MCF 10A (cell line): ENCODE results near the gene RAX2. TPM values are rescaled to one million over a fixed set of nuclear protein-coding genes. Genes with fewer than 3 reads are reported as not detected.
A peak's percentile ranks its signal among the peaks of the same experiment; 100 is the strongest.

Experiments used
- BruUV-seq: library from RNA; stranded (reverse); fragments of 400-500 nt; replicated peaks from 2 replicates; lab custom pipeline; 2021; lab: Mats Ljungman, UMichigan
- CTCF ChIA-PET: fragments of 300-600 bp; sonication (Branson Sonifier 250); formaldehyde crosslinking; extraction: SDS; loops from one replicate; lab custom pipeline; 2021; ENCODE audit warnings: antibody characterized with exemption, inconsistent platforms; lab: Yijun Ruan, JAX
- POLR2A ChIA-PET: fragments of 300-600, 350-650 bp; sonication (Branson Sonifier 250); formaldehyde crosslinking; extraction: SDS; loops from one replicate; lab custom pipeline; 2020; ENCODE audit warnings: antibody characterized with exemption, inconsistent platforms; lab: Yijun Ruan, JAX
- DNase-seq: peaks from one replicate; pipeline ENCODE4 v3.0.0-alpha.2; 2018; ENCODE audit not compliant: unreplicated experiment
- H3K27ac Mint-ChIP-seq: one replicate; pipeline ENCODE4 v1.8.0; 2022; ENCODE audit warnings: mild to moderate bottlenecking, low read depth, mixed read lengths; ENCODE audit not compliant: unreplicated experiment
- H3K27me3 Mint-ChIP-seq: one replicate; pipeline ENCODE4 v1.8.0; 2022; ENCODE audit warnings: mixed read lengths; ENCODE audit not compliant: insufficient read depth, unreplicated experiment
- H3K36me3 Mint-ChIP-seq: one replicate; pipeline ENCODE4 v1.8.0; 2022; ENCODE audit warnings: mild to moderate bottlenecking, moderate library complexity, mixed read lengths; ENCODE audit not compliant: insufficient read depth, unreplicated experiment
- H3K4me1 Mint-ChIP-seq: one replicate; pipeline ENCODE4 v1.8.0; 2022; ENCODE audit warnings: mixed read lengths; ENCODE audit not compliant: insufficient read depth, unreplicated experiment
- H3K4me3 Mint-ChIP-seq: one replicate; pipeline ENCODE4 v1.8.0; 2022; ENCODE audit warnings: mild to moderate bottlenecking, moderate library complexity, mixed read lengths; ENCODE audit not compliant: unreplicated experiment
- H3K9me3 Mint-ChIP-seq: one replicate; pipeline ENCODE4 v1.8.0; 2022; ENCODE audit warnings: mixed read lengths; ENCODE audit not compliant: unreplicated experiment
- intact Hi-C: fragments of 100-400 bp; cut with micrococcal nuclease; formaldehyde crosslinking; loops from 2 replicates; pipeline ENCODE4 v1.14.1; 2022
- total RNA-seq: library from RNA; stranded (reverse); gene quantifications from 2 replicates; pipeline ENCODE4 v1.2.3, GENCODE V29; 2022
- TF ChIP-seq, protein P1 (sequence below): fragments of 200-600 bp; IDR thresholded peaks from one replicate; pipeline ENCODE4 v1.8.0; 2022; ENCODE audit warnings: antibody characterized with exemption, mild to moderate bottlenecking; ENCODE audit not compliant: unreplicated experiment

Gene RAX2
- total RNA-seq, 1 experiment from 2014 or later: not detected

DNA sequence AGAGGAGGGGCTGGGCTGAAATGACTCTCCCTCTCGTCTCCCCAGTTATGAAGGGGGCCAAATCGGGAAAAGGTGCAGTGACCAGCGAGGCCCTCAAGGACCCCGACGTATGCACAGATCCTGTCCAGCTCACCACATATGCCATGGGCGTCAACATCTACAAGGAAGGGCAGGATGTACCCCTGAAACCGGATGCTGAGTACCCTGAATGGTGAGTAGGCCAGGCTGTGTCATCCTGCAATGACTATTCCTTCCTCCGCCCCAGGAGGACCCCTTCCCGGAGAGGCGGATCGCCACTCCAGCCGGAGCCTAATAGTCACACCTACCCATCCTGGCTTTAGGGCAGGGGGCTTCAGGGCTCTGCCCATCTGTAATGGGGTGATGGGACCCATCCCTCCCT is 6.9 kb downstream of the RAX2 start:
- no TSS peak for BruUV-seq
- H3K27me3 Mint-ChIP-seq: no peaks in the 10 kb centered on the region
- no peak overlapping the region for H3K27ac Mint-ChIP-seq
- TF ChIP-seq, protein P1, sequence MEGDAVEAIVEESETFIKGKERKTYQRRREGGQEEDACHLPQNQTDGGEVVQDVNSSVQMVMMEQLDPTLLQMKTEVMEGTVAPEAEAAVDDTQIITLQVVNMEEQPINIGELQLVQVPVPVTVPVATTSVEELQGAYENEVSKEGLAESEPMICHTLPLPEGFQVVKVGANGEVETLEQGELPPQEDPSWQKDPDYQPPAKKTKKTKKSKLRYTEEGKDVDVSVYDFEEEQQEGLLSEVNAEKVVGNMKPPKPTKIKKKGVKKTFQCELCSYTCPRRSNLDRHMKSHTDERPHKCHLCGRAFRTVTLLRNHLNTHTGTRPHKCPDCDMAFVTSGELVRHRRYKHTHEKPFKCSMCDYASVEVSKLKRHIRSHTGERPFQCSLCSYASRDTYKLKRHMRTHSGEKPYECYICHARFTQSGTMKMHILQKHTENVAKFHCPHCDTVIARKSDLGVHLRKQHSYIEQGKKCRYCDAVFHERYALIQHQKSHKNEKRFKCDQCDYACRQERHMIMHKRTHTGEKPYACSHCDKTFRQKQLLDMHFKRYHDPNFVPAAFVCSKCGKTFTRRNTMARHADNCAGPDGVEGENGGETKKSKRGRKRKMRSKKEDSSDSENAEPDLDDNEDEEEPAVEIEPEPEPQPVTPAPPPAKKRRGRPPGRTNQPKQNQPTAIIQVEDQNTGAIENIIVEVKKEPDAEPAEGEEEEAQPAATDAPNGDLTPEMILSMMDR: no peak
- peaks cover 21% of the 10 kb centered on the region for H3K36me3 Mint-ChIP-seq
- DNase-seq: no peak
- intact Hi-C loops: loop anchor here (10.0 kb wide), 1 partner anchor 60 kb away; no protein-coding TSS in a partner anchor
- peaks cover 6% of the 10 kb centered on the region for H3K4me1 Mint-ChIP-seq
- ChIA-PET CTCF (no interaction called here), POLR2A (no interaction called here)
- no peaks in the 10 kb centered on the region for H3K9me3 Mint-ChIP-seq
- no peak overlapping the region for H3K4me3 Mint-ChIP-seq

DNA sequence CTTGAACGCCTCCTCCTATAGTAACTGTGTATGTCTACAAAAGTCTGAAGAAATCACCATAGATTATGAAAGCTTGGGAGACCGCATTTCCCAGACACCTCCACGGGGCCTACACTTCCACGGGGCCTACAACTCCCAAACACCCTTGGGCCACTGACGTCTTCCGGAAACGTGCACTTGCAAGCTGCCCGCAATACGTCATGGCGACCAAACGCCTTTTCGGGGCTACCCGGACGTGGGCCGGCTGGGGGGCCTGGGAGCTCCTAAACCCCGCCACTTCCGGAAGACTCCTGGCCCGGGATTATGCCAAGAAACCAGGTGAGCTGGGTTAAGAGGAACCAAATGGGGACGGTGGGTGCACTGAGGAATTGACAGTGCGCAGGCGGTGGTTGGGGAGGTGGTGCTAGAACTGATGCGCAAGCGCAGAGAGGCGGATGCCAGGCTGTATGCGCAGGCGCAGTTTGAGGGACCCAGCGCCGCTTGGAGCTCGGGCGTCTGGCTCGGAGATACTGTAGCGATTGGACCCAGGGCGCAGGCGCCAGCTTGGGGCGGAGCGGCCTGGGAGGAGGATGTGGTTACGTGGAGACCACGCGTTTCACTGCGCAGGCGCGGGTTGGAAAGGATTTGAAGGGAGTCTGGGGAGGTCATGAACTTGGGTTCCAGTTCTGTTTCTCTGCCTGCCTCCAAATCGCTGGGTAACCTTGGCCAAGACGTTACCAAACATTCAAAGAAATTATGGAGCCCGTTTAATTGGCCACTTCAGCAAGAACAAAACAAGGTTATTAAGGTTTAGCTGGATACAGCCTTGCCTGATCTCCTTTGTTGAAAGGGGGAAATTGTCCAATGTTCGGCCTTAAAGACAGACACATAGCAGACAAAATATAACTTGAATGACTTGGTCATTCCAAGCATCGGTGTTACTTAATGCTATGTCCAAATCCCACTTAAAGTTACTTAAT is 9.2 kb downstream of the RAX2 start, which contains the start of gene MRPL54:
Gene MRPL54 (plus strand): TSS at position 182 of the 959 bp plus-strand sequence. CDS start 19 bp downstream, at position 201.
- H3K4me1 Mint-ChIP-seq: peaks cover 6% of the 10 kb centered on the region
- ChIA-PET POLR2A (interaction anchor here (0.6 to 3.5 kb wide), 26 partner anchors 8 to 1287 kb away, joined by 3 to 33 read pairs (median 4); partner anchors contain the start of genes CHAF1A, DAPK3, EEF2 and GADD45B), CTCF (interaction anchor here (0.6 to 2.4 kb wide), 10 partner anchors 10 to 631 kb away, joined by 3 to 11 read pairs (median 4); no protein-coding TSS in a partner anchor)
- no peaks in the 10 kb centered on the region for H3K27me3 Mint-ChIP-seq
- peak within 1 kb of the TSS; percentile 98 for H3K27ac Mint-ChIP-seq
- peak within 1 kb of the TSS; percentile 92 for H3K4me3 Mint-ChIP-seq
- peak; percentile 100 for DNase-seq
- no peaks in the 10 kb centered on the region for H3K9me3 Mint-ChIP-seq
- TSS peak; percentile 92 for BruUV-seq
- TF ChIP-seq, protein P1: no peak
- H3K36me3 Mint-ChIP-seq: peaks cover 31% of the 10 kb centered on the region
- intact Hi-C loops: loop anchor here (10.0 kb wide), 1 partner anchor 62 kb away; no protein-coding TSS in a partner anchor

DNA sequence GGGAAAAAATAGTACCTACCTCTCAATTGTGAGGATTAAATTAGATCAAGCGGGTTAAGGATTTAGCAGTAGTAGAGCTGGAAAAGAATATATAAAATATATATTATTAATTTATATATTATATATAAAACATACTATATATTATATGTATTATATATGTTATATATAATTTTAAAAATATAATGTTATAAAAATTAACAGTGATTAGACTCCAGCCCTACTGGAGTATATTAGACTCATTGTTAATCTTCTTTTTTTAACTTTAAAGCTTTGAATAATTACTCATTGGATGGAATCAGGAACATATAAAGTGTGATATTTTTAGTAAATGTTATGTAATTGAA is 9.9 kb downstream of the RAX2 start:
- H3K27ac Mint-ChIP-seq: peak overlapping the region; percentile 98
- ChIA-PET CTCF (interaction anchor here (0.6 to 2.4 kb wide), 12 partner anchors 9 to 632 kb away, joined by 3 to 11 read pairs (median 4); partner anchors contain the start of gene DAPK3), POLR2A (interaction anchor here (0.6 to 3.5 kb wide), 20 partner anchors 9 to 1286 kb away, joined by 3 to 33 read pairs (median 6); partner anchors contain the start of genes CHAF1A, DAPK3, EEF2 and GADD45B)
- H3K4me1 Mint-ChIP-seq: peaks cover 6% of the 10 kb centered on the region
- H3K27me3 Mint-ChIP-seq: no peaks in the 10 kb centered on the region
- DNase-seq: no peak
- TF ChIP-seq, protein P1: no peak
- no TSS peak for BruUV-seq
- peaks cover 37% of the 10 kb centered on the region for H3K36me3 Mint-ChIP-seq
- H3K9me3 Mint-ChIP-seq: no peaks in the 10 kb centered on the region
- peak overlapping the region; percentile 92 for H3K4me3 Mint-ChIP-seq
- intact Hi-C loops: loop anchor here (10.0 kb wide), 1 partner anchor 63 kb away; no protein-coding TSS in a partner anchor
